ENCODE data around the gene APOL1.
"Not testable (repeated sequence)": the region's sequence is repeated elsewhere in the genome, so short reads cannot be mapped to it uniquely, and the experiment has no call there.

APOL1 gene

DNA sequence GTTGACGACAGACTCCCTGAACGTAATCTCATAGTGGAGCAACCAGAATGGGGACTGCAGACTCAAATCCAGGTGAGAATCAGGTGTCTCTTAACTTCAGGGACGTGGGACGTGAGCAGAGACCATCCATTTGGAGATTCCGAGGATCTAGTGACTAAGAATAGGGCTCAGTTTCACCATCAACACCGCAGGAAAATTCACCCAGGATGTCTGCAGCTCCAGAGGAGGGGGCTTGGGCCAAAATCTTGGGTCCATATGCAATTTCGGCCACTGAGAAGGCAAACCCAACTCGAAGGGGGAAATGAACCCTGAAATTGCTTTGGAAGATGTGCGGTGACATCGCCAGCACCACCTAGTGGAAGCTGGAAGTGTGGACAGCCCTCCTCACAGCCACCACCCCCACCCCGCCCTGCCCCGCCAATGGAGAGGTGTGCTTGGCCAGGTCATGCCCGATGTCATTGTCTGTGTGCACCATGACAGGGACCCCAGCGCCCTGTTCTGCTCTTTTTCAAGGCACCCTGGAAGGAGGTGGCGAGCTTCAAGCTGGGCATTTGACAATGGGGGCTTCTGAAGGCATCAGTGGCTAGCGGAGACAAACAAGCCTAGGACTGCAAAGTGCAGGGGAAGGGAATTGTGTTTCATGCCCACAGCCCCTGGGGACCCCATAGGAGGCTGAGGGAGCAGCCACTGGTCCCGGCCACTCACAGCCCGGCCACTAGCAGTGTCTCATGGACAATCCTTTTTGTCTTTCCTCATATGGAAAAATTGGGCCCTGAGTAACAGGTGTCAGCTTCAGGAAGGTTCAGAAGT, 24.8 kb downstream of the APOL1 start:
- no peak for DNase-seq

DNA sequence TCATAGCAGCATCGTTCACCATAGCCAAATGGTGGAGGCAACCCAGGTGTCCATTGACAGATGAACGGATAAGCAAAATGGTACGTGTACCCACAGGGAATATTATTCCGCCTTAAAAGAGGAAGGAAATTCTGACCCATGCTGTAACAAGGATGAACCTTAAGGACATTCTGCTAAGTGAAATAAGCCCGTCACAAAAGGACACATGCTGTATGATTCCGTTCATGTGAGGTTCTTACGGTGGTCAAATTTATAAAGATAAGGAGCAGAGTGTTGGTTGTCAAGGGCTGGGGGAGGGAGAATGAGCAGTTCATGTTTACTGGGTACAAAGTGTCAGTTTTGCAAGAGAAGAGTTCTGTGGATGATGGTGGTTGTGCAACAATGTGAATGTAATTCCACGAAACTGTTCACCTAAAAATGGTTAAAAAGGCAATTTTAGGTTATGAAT, 26.3 kb downstream of the APOL1 start:
- no peak for DNase-seq

DNA sequence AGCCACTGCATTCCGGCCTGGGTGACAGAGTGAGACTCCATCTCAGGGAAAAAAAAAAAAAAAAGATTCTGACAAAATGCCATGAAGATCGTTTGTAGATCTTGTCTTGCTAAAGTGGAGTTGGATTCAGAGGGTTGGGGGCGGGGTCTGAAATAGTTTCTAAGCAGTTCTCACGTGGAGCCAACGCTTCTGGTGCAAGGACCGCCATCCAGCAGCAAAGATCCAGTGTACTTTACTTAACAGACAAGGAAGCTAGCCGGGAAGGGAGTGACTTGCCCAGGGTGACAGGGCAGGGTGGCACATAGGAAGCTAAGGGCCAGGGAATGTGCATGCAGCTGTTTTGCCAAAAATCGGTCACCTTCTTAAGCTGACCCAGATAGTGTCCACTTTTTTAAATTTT, 27.4 kb downstream of the APOL1 start:
- no peak for DNase-seq

DNA sequence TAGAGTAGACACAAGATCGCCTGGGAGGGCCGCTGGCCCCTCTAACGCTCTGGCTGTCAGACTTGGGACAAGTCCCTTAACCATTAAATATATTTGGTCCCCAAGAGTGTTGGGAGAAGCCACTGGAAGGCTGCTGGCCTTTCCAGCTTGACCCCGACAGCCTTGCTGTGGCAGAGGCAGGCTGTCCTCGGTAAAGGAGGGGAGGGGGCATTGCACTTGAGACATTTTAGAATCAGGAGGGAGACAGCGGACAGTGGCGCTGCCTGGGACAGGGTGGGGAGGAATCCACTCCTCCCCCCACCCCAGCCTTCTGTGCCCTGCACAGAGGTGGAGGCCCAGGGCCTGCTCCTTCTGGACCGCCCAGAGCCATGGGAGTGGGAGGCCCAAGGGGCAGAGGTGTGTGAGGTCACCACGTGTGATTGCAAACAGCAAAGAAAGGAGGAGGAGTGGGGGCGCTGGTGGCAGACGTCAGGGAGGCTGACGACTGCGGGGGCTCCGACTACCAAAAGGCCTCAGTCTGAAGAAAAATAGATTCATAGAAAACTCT, 28.9 kb downstream of the APOL1 start:
- no peak for DNase-seq

DNA sequence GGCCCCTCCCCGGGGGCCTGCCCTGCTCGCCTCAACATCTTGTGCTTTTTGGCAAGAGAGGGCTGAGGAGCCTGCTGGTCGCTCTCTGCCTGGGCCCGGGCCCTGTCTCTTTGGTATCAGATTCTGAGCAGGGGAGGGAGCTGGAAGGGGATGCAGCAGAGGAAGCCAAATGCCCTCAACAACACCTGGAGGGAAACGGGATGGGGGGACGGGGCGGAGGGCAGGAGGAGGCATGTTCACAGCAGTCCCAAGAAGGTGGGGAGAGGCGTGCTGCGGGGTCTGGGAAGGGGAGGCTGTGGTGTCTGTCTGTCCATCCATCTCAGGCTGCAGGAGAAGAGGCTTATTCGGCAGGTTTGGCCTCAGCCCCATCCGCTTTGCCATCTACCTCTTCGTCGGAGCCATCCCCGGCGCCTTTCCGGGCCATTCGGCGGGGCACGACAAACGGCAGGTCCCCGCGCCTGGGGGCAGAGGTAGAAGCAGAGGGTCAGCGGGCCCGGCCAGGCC, 29.4 kb downstream of the APOL1 start:
- DNase-seq: no peak

DNA sequence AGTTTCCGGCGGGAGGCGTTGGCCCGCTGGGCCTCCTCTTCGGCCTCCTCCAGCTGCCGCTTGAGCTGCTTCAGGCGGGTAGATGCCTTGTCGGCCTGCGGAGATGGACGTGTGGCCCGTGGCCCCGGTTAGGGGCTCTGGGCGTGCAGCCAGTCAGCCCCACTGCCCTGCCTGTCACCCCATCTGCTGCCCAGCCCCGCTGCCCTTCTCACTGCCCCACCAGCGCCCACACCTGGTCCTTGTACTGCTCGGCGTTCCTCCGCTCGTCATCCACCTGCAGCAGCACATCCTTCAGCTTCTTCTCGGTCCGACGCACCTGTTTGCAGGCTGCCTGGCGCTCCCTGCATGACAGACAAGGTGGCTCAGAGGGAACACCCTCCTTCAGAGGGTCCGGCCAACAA, 31.2 kb downstream of the APOL1 start:
- no peak for DNase-seq

DNA sequence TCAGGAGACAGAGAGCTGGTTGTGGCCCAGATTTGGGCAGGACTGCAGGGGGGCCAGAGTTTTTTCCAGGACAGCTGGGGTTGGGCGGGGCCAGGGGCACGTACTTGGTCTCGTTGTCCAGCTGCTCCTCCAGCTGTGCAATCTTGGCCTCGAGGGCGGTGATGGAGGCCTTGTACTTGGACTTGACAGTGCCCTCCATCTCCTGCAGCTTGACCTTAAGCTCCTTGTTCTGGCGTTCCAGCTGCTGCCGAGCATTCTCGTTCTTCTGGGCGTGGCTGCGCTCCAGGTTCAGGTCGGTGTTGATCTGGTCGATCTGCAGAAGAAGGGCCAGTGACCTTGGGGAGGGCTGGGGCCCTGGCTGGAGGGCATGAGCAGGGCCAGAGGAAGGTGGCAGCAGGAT, 32.1 kb downstream of the APOL1 start:
- DNase-seq: no peak

DNA sequence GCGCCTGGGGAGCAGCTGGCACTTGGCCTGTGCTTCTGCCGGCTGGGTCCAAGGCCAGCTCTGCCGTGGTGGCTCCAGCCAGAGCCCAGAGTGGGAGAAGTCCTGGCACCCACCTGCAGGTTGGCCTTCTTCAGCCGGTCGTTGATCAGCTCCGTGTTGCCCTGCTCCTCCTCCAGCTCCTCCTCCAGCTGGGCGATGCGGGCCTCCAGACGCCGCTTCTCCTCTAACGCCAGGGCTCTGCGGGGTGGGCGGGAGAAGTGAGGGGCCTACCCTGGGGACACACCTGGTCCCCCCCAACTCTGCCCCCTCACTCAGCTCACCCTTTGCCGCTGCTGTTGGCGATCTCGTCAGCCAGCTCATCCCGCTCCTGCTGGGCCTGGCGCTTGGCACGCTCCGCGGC, 32.6 kb downstream of the APOL1 start:
- DNase-seq: no peak

DNA sequence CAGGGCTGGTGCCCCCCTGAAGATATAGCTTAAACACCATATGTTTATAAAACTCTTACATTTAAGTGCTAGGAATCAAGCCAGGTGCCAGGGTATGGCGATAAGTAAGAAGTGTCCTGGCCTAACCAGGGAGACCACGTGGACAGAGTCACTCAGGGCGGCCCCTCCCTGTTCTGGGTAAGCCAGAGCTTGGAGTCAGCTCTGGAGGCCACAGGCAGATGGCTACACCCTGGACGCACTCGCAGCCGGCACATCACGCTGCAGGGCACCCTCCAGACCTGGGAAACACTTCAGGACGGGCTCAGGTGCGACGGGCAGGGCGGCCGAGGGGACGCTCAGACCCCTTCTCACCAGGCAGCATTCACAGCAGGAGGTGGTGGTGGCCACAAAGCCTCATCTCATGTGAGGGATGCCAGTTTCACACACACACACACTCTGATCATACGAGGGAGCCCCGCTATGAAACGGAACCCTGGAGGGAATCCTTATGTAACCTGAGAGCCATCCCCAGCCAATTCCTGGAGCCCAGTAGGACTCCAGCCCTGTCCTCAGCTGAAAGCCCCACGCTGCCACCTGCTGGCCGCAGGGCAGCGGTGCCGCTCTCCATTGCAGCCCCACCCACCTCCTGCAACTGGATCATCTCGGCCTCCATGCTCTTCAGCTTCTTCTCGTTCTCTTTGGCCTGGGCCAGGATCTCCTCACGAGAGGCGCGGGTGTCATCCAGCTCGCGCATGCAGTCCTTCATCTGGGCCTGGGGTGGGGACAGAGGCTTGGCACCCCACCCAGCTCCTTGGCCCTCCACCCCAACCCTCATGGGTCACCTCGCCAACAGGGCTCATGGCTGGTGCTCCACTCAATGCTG, 33.4 kb downstream of the APOL1 start:
- DNase-seq: no peak

DNA sequence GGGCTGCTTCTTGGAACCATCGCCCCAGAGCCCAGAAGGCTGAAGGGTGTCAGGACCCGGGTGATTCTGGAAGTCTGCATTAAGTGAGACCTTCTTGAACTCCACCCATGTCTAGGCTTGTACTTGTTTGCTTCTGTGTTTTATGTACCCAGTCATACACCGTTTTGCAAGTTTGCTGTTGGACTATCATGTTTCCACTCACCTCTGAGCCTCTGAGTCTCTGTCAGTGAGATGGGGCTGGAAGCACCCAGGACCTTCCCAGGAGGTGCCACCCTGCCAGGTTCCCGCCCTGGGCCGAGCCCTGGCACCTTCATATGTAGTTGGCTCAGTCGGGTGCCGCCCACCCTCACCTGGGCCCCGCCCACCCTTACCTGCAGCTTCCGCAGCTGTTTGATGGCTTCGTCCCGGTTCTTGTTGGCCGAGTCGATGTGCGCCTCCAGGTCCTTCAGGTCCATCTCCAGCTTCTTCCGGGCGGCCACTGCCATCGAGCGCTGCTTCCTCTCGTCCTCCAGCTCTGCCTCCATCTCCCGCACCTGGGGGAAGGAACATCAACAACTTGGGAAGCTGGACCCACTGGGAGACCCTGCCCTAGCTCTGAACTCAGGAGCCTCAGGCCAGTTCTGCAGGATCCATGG, 35.1 kb downstream of the APOL1 start:
- DNase-seq: no peak

DNA sequence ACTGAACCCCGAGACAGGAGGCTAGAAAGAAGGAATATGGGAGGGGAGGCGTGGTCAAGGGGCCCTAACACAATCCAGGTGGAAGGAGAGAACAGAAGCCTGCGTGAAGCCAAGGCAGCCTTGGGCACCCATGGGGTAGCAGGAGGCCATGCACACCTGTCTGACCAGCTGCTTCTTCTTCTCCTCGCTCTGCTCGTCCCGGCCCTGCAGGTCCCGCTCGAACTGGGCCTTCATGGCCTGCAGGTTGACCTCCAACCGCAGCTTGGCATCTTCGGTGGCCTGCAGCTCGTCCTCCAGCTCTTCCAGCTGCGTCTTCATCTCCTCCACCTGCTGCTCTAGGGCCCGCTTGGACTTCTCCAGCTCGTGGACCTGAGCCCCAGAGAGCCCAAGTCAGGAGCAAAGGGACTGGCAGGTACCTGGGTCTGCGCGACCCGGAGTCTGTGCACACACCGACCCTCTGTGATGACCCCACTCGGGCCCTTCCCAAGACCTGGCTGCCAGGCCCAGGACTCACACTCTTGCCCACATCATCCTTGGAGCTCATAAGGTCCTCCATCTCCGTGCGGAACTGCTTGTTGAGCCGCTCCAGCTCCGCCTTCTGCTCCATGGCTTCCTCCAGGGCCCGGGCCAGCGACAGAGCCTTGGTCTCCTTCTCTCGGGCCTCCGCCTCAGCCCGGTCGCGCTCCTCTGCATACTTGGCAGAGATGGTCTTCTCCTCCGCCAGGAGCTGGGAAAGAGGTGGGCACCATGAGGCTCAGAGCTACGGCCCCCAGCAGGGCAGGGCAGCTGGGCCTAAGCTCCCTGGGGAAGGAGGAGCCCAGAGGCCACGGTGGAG, 35.9 kb downstream of the APOL1 start:
- DNase-seq: no peak

DNA sequence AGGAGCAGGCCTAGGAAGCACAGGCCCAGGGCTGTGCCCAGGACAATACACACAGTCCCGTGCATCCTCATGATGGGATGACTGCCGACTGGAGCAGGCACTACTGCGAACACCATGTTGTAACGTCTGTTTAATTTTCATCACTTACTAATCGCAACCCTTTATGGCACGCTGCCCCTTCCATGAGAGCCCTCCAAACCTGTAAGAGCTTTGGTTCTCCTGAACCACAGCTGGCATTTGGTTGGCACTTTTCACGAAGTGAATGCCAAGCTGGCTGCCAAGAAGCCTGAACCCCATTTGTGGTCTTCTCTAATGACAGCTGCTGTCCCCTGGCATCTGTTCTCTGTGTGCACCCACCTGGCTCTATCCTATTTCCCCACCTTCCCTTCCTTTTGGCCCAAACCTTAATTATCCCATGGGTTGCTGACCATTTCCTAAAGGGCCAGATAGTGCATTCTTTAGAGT, 36.5 kb downstream of the APOL1 start:
- DNase-seq: no peak

DNA sequence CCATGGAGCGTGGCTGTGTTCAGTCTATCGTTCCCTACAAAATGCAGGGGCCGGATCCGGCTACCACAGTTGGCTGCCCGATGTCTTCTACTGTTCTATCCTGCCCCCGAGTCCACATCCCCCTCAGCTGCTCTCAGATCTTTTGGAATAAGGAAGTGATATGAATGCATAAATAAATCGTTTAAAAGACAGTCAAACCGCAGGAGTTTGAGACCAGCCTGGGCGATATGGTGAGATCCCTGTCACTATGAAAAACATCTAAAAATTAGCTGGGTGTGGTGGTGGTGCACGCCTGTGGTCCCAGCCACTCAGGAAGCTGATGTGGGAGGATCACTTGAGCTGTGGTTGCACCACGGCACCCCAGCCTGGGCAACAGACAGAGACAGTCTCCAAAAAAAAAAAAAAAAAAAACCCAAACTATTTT, 37.0 kb downstream of the APOL1 start:
- not testable (repeated sequence) for DNase-seq

DNA sequence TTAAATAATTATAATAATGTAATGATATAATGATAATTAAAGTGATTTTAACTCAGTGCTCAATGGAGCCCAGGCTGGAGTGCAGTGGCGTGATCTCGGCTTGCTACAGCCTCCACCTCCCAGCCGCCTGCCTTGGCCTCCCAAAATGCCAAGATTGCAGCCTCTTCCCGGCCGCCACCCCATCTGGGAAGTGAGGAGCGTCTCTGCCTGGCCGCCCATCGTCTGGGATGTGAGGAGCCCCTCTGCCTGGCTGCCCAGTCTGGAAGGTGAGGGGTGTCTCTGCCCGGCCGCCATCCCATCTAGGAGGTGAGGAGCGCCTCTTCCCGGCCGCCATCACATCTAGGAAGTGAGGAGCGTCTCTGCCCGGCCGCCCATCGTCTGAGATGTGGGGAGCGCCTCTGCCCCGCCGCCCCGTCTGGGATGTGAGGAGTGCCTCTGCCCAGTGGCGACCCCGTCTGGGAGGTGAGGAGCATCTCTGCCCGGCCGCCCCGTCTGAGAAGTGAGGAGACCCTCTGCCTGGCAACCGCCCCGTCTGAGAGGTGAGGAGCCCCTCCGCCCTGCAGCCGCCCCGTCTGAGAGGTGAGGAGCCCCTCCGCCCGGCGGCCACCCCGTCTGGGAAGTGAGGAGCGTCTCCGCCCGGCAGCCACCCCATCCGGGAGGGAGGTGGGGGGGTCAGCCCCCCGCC, 37.6 kb downstream of the APOL1 start:
- DNase-seq: not testable (repeated sequence)

DNA sequence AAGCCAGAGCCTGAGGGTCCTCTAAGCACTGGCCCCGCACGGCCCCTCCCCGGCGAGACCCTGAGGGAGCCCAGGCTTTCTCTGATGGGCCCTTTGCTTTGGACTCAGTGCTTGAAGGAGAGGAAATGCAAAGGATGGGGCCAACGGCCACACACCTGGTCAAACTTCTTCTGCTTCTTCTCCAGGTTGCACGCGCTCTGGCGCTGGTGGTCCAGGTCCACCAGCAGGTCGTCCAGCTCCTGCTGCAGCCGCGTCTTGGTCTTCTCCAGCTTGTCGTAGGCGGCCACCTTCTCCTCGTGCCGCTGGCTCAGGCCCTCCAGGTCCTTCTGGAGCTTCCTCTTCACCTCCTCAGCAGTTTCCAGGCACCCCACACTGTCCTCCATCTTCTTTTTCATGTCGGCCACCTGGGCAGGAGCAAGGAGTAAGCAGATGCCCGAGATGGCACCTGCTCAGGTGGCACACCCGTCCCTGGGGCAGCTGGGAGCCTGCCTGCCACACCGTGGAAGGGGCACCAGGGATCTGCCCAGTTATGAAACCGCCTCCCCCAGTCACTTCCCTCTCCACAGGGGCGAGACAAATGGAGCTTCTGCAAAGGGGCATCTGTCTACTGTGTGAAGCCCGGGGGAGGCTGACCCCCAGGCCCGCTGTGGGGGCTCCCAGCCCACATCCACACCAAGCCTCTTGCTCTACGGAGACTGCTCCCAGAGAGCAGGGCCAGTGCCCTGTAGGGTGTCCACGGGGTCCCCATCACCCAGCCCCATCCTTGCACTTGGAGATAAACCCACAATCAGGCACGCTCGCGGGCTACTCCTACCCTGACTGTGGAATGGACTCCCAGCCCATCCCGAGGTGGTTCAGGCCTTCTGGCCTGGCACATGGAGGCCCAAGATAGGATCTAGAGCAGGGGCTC, 39.2 kb downstream of the APOL1 start:
- DNase-seq: no peak

DNA sequence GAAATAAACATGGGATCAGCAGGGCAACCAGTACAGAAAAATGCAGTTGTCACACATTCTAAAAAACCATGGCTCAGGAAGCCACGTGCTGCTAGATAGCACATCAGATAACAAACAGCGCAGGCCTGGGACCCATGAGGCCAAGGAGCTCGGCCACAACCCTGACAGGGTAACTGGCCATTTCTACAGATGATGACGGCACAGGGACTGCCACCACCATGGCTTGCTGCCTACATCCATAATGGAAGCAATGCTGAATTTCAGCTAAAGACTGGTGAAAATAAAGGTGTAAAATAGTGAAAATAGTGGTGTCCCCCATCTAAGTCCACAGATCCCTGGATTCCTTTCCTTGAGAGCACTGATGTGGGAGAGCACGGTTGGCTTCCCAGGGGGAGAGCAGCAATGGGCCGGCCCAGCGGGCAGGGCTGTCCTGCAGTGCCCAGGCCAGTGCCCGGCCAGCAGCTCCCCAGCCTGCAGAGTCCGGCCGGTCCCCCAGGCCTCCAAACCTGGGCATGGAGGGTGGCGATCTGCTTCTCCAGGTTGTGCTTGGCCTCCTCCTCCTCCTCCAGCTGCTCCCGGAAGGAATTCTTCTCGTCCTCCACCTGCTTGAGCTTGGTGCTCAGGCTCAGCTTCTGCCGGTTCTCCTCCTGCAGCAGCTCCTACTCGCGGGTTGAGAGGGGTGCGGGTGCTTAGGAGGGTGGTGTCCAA, 40.0 kb downstream of the APOL1 start:
- no peak for DNase-seq

DNA sequence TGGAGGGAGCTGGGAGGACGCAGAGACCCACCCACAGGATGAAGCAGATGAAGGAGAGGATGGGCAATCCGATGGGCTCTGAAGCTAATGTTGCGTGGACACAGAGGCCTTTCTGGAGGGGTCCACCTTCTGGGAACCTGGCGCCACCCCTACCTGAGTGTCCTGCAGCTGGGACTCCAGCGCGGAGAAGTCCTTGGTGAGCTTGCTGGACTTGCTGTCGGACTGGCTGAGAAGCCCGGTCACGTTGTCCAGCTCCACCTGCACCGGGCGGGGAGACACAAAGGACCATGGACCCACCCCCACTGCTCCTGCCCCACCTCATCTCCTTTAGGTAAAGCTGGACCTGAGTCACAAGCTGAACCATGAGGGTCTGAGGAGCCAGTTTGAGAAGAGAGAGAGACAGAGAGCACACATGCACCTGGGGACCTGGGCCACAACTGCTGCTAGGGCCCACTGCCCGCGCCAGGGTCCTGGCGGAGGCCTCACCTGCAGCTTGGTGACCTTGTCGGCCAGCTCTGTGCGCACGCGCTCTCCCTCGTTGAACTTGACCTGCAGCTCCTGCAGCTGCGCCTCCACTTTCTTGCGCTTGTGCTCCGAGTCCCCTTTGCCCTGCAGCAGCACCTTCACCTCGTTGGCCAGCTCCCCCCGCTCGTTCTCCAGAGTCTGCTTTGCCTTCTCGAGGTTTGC, 40.8 kb downstream of the APOL1 start:
- DNase-seq: no peak

DNA sequence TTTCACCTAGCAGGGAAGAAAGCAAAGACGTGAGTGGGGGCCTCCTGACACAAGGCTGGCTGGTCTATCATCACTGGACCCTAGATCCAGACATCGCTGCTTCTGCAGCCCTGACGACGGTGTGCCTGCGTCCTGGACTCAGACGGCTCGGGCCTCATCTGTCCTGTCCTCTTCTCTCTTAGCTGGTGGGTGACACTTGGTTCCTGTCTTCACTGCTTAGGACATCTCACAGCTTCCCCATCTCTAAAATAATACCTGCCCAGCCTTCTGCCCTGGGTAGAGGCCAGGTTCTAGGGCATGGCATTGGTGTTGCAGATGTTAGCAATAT, 41.3 kb downstream of the APOL1 start:
- no peak for DNase-seq

DNA sequence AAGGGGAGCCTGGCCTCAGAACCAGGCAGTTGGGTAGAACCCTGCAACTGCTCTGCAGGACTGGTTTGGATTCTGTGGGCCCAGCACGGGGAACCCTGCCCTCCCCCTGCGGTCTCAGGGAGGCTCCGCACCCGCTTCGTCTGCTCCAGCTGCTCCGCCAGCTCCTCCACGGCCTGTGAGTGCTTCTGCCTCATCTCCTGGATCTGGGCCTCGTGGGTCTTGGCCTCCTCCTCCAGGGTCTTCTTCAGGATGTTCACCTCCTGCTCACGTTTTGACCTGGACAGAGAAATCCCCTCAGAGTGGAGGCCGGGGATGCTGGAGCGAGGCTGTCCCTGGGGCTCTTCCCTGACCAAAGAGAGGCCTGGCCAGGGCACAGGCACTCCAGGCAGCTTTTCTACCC, 41.9 kb downstream of the APOL1 start:
- no peak for DNase-seq
